Left ventricle myocardium inferior (tissue), 1 donor: ENCODE results near the gene RAB22A. TPM values are rescaled to one million over a fixed set of nuclear protein-coding genes. Genes with fewer than 3 reads are reported as not detected.
A peak's percentile ranks its signal among the peaks of the same experiment; 100 is the strongest.

Experiments
- DNase-seq: peaks from one replicate; pipeline ENCODE4 v3.0.0-alpha.2; 2020
- H3K27ac ChIP-seq: fragments of 200-600 bp; replicated peaks from 2 replicates; pipeline ENCODE4 v1.8.0; 2021
- H3K27me3 ChIP-seq: fragments of 200-600 bp; 2 replicates; pipeline ENCODE4 v1.8.0; 2021; ENCODE audit warnings: low read depth
- H3K36me3 ChIP-seq: fragments of 200-600 bp; 2 replicates; pipeline ENCODE4 v1.8.0; 2021
- H3K4me1 ChIP-seq: fragments of 200-600 bp; 2 replicates; pipeline ENCODE4 v1.8.0; 2021
- H3K4me3 ChIP-seq: fragments of 200-600 bp; 2 replicates; pipeline ENCODE4 v1.8.0; 2021; ENCODE audit warnings: mild to moderate bottlenecking, moderate library complexity
- H3K9me3 ChIP-seq: fragments of 200-600 bp; replicated peaks from 2 replicates; pipeline ENCODE4 v1.8.0; 2021
- CTCF ChIP-seq: fragments of 200-600 bp; IDR thresholded peaks from 2 replicates; pipeline ENCODE4 v1.8.0; 2021; ENCODE audit warnings: antibody characterized with exemption, mild to moderate bottlenecking, borderline replicate concordance
- intact Hi-C: fragments of 100-400 bp; cut with micrococcal nuclease; formaldehyde crosslinking; loops from one replicate; pipeline ENCODE4 v1.11.0; 2022
- total RNA-seq: library from RNA; stranded (reverse); fragmentation: NEBNext Ultra II Directional; extraction: Animal tissue kit (Norgen Biotek cat#: 25700); gene quantifications from one replicate; pipeline ENCODE4 v1.2.1, GENCODE V29; 2021
- donor health status: DM: no; HTN: yes; CAD: no; lungs with severe emphysema.

RAB22A gene
- total RNA-seq, 1 donor from 2014 or later, result 6.6 TPM

GRCh38 chr20:58310291-58310782 is 822 bp downstream of the RAB22A start:
- TF ChIP-seq CTCF, result no peak
- no peaks in the 10 kb centered on the region for H3K9me3 ChIP-seq
- H3K4me1 ChIP-seq, result peaks cover 37% of the 10 kb centered on the region
- H3K27me3 ChIP-seq, result no peaks in the 10 kb centered on the region
- peak overlapping the region; percentile 92 for H3K27ac ChIP-seq
- intact Hi-C loops, result no loop called here
- no peak for DNase-seq
- H3K36me3 ChIP-seq, result peaks cover 30% of the 10 kb centered on the region
- H3K4me3 ChIP-seq, result peak overlapping the region; percentile 100

- H3K27me3 ChIP-seq, result no peaks in the 10 kb centered on the region
- DNase-seq, result no peak
- peaks cover 45% of the 10 kb centered on the region for H3K36me3 ChIP-seq
- H3K9me3 ChIP-seq, result no peaks in the 10 kb centered on the region
- intact Hi-C loops, result no loop called here
- H3K4me3 ChIP-seq, result no peak overlapping the region
- no peak overlapping the region for H3K27ac ChIP-seq
- TF ChIP-seq CTCF, result no peak
- peaks cover 37% of the 10 kb centered on the region for H3K4me1 ChIP-seq
These were observed 3.3 kb downstream of the RAB22A start for GRCh38 chr20:58312836-58313235.

GRCh38 chr20:58313396-58313795 is 3.9 kb downstream of the RAB22A start:
- intact Hi-C loops, result no loop called here
- no peak overlapping the region for H3K27ac ChIP-seq
- no peak overlapping the region for H3K4me3 ChIP-seq
- no peaks in the 10 kb centered on the region for H3K9me3 ChIP-seq
- peaks cover 46% of the 10 kb centered on the region for H3K36me3 ChIP-seq
- TF ChIP-seq CTCF, result no peak
- H3K27me3 ChIP-seq, result no peaks in the 10 kb centered on the region
- H3K4me1 ChIP-seq, result peaks cover 35% of the 10 kb centered on the region
- DNase-seq, result no peak

- intact Hi-C loops, result no loop called here
- Histone ChIP-seq H3K9me3 (no peaks in the 10 kb centered on the region), H3K4me3 (no peak overlapping the region), H3K27me3 (no peaks in the 10 kb centered on the region), H3K27ac (no peak overlapping the region), H3K4me1 (peaks cover 23% of the 10 kb centered on the region), H3K36me3 (peaks cover 11% of the 10 kb centered on the region)
- DNase-seq, result no peak
- no peak for TF ChIP-seq CTCF
These were observed 11.7 kb downstream of the RAB22A start for GRCh38 chr20:58321205-58321604.

- no peak for DNase-seq
- Histone ChIP-seq H3K27ac (no peak overlapping the region), H3K4me3 (no peak overlapping the region), H3K27me3 (no peaks in the 10 kb centered on the region), H3K36me3 (peaks cover 3% of the 10 kb centered on the region), H3K9me3 (no peaks in the 10 kb centered on the region), H3K4me1 (peaks cover 29% of the 10 kb centered on the region)
- no peak for TF ChIP-seq CTCF
- intact Hi-C loops, result no loop called here
These were observed 12.6 kb downstream of the RAB22A start for GRCh38 chr20:58322083-58322482.

GRCh38 chr20:58325912-58326311 is 16.4 kb downstream of the RAB22A start:
- Histone ChIP-seq H3K27me3 (no peaks in the 10 kb centered on the region), H3K36me3 (no peaks in the 10 kb centered on the region), H3K4me1 (peaks cover 52% of the 10 kb centered on the region), H3K9me3 (no peaks in the 10 kb centered on the region), H3K27ac (no peak overlapping the region), H3K4me3 (no peak overlapping the region)
- no peak for DNase-seq
- no peak for TF ChIP-seq CTCF
- intact Hi-C loops, result no loop called here
